IPS DF 19.7 (cell line): Measurements from ENCODE around the gene NKAIN2.
"Not testable (repeated sequence)": the region's sequence is repeated elsewhere in the genome, so short reads cannot be mapped to it uniquely, and the experiment has no call there.

Experiments
- DNase-seq: peaks from one replicate; pipeline ENCODE4 v3.0.0-alpha.2; 2013; ENCODE audit warnings: low read depth, low spot score

The NKAIN2 gene

DNA sequence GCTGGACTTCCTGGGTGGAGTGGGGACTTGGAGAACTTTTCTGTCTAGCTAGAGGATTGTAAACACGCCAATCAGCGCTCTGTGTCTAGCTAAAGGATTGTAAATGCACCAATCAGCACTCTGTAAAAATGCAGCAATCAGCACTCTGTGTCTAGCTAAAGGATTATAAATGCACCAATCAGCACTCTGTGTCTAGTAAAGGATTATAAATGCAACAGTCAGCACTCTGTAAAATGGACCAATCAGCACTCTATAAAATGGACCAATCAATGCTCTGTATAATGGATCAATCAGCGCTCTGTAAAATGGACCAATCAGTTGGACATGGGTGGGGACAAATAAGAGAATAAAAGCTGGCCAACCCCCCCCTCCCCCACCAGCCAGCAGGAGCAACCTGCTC, 760.5 kb downstream of the NKAIN2 start:
- not testable (repeated sequence) for DNase-seq

DNA sequence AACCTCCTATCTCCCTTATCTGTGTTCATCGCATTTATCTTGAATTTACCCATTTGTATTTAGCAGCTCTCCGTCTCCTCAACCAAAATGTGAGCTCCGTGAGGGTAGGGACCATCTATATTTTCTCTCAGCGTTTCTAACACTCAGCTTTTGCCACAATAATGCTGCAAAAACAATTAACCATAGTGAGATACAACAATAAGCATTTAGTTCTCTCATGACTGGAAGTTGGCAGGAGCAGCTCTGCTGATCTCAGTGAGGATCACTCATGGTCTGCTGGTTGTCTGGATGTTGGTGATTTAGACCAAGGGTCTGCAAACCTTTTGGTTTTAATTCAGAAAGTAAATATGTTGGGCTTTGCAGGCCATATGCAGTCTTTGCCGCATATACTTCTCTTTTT, 763.7 kb downstream of the NKAIN2 start:
- DNase-seq = no peak

DNA sequence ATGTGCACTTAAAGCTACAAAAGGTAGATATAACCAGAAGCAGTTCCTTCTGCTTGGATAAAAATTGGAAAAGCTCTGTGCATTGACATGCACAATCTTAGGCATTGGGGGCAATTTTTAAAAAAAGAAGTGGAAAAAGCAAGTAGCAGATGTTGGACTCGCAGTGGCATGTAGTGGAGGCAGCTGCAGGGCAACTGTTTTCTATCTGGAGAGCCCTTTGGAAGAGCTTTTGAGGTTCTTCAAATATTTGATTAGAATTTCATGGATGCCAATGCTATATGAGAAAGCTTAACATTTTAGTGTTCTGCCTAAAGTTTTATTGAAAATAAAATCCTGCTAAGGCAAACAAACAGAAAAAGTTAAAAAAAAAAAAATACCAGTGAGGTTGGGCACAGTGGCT, 770.3 kb downstream of the NKAIN2 start:
- DNase-seq = no peak

DNA sequence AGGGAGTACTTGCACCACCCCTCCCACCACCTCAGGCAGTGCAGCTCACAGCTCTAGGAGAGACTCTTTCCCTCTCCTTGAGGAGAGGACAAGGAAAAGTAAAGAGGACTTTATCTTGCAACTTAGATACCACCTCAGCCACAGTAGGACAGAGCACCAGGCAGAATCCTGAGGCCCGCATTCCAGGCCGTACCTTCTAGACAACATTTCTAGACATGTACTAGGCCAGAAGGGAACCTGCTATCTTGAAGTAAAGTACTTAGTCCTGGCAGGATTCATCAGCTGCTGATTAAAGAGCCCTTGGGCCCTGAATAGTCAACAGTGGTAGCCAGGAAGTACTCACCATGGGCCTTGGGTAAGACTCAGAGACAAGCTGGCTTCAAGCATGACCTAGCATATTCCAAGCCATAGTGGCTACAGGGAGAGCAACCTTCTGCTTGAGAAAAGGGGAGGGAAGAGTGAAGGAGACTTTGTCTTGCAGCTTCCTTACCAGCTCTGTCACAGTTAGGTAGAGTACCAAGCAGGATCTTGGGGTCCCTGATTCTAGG, 774.1 kb downstream of the NKAIN2 start:
- DNase-seq = no peak

DNA sequence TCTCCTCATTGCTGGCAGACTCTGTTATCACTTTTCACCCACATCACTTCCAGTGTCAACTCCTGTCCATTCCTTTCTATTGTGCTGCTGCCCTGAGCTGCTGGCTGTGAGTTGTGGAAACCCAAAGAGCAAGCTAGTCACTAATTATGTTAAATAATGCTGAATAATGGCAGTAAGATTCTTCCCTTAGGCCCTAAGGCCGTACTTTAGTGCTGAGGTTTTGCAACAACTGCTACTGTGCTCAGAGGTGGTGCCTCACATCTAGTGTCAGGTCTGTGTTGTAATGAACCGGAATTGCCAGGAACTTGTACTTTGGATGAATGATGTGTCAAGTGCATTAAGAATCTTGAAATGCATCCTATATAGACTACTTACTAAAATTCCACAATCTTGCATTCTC, 786.3 kb downstream of the NKAIN2 start:
- no peak for DNase-seq

DNA sequence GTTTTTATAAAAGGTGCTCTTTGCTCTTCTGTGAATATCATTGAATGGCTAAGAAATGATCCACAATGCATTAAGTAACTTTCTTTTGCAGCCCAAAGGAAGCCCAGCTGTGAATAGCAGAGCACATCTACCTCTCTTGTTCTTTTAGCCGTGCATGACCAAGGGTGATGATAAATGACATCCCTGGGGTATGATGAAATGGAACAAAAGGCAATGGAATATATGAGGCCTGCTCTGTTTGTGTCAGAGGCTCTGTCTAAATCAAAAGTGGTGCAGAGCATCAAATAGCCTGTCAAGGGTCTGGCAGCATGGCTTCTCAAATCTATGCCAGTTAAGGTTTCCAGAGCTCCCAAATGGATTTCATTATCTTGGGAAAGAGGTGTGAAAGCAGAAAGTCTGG, 796.0 kb downstream of the NKAIN2 start:
- DNase-seq = no peak

DNA sequence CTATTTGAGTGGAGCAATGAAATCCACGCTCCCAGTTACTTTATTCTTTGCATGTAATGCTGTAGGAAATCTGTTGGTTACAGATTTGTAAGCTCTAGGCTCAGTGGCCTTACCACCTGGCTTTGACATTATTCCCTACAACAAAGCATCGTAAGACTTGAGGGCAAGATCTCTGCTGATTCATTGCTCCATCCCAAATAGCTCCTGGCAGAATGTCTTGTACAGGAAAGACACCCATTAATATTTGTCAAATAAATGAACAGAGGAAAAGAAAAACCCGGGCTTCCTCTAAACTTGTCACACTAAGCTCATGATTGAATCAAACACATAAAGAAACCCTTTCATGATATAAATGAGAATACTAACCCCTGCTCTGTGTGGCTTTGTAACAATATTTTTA, 801.1 kb downstream of the NKAIN2 start:
- no peak for DNase-seq

DNA sequence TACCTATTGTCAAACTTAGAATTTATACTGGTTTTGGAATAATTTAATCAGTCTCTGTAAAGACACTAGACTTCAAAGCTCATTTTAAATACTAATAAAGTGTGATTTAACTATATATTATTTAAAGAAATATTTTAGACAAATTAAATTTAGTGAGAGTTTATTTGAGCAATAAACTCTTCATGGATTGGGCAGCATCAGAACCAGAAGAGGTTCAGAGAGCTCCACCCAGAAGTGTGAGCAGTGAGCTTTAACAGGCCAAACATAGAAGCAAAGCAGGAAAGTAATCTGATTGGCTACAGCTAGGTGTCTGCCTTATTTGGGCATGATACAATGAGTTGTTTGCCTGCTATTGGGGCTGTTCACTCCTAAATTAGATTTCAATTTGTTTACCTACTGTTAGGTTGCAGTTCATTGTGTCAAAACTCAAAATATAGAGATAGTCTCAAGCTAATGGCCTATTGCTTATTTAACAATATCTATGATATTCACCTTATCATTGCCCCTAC, 803.5 kb downstream of the NKAIN2 start:
- no peak for DNase-seq

DNA sequence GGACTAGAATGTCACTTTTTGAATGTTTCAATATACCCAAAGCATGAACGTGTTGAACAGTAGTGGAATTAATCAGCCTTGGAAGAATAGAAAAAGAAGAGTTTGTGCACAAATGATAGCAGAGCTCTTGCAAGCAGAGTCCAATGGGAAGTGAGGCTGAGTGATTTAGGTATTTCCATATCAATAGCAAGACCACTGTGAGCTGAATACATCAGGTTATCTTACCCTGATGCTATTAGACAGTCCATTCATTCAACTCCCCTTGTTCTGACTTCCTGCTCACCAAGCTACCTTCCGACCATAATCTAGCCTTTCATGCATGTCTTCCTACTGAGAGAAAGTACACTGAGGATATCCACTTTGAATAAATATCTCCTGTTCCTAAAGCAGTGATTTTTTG, 809.4 kb downstream of the NKAIN2 start:
- no peak for DNase-seq

DNA sequence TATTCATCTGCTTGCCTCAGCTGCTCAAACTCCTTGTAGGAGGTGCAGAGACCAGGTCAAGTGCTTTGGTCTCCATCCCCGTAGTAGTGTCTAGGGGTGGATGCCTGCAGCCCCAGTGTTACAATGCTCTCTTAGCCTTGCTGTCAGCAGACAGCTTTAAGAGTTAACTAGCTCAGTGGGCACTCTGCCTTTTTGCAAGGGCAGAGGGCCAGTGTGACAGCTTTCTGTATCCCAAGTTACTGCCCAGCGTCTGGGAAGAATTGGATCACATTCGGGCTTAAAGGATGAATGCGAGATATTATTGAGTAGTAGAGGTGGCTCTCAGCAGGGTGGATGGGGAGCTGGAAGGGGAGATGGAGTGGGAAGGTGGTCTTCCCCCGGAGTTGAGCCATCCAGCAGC, 818.7 kb downstream of the NKAIN2 start:
- no peak for DNase-seq

DNA sequence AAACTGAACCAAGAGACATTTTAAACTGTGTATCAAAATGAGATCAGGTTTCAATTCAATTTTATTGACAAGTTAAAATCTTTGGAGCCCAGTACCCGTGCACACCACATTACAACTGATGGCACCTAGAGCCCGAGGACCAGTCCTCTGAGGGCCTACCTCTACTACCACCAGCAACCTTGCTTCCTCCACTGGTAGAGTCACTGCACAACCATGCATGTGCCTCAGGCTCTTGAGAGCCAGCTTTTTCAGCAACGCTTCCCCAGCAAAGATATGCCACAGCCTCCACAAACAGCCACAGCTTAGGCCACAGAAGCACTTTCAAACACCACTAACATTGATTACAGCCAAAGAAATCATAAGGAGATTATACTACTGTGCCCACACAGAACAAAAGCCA, 830.0 kb downstream of the NKAIN2 start:
- DNase-seq = no peak

DNA sequence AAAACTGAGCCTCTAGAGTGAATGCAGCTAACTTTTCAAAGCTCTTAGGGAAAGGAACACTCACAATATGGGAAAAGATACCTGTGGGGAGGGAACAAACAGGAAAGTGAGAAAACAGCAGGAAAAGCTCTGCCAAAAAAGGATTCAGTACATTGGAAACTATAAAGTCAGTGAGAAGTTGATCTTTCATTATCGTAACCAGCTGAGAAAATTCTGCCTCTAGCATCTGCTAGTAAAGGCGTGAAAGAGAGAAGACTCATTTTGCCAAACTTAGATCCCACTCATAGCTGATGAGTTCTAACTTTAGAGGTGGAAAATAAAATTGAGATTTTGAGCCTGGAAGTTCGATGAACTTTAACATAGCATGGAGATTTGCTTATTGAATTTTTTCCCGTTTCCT, 836.8 kb downstream of the NKAIN2 start:
- no peak for DNase-seq

DNA sequence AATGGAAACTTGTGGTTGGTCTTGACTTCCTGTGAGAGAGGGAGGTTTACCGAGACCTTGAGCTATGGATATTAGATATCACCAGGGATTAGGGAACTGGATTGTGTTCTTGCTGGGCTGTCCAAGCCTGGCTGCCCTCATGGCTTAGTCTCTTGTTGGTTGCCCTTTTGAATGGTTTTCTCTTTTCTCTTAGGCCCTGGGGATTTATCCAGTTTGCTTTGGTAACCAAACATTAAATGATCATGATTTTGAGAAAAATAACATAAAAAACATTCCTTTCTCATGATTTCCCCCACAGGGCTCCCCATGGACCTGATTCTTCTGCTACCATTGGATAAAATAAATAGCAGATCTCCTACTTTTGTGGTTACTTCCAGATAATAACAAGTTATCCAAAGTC, 852.2 kb downstream of the NKAIN2 start:
- DNase-seq = no peak

DNA sequence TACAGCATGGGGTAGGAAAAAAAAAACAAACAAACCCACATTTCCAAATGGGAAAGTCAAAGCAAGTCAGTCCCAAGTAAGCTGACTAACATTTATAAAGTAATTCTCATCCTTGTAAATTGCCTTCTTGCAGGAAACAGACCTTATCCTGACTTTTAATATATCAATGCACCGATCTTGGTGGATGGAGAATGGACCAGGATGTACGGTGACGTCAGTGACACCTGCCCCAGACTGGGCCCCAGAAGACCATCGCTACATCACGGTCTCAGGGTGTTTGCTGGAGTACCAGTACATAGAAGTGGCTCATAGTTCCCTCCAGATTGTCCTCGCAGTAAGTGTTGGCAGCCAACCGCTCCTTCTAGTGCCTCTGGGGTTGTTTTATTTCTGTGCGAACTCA, 854.4 kb downstream of the NKAIN2 start:
- DNase-seq = no peak

DNA sequence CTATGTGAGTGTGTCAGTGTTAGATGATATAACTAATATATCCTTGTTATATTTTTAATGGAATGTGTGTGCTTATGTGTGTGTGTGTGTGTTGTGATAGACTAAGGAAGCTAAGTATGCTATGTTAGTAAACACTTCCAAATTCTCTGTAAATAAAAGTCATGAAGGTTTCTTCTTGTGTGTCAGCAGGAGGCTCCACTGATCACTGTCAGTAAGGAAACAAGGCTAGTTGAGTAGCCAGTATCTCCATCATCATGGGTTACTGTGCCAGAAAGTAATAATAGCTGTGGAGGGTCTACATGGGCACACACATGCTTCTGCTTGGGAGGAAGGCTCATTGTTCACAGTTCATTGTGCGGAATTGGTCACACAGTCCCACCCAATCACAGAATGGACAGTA, 855.8 kb downstream of the NKAIN2 start:
- no peak for DNase-seq

DNA sequence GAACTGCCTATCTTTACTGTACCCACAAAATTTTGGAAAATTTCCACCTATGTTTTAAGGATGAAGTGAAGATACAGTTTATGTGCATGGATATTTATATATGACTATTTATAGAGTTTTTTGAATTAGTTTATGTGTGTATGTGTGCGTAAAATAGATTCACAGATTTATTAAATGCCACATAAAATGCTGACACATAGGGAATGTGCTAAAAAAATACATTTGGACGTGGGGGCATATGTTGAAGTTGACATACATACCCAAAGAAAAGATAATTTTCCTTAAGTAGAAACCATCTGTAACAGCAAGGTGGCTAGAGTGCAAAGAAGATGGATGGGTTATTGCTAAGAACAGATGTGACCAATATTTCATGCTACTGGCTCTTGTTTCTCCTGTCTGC, 856.5 kb downstream of the NKAIN2 start:
- DNase-seq = no peak

DNA sequence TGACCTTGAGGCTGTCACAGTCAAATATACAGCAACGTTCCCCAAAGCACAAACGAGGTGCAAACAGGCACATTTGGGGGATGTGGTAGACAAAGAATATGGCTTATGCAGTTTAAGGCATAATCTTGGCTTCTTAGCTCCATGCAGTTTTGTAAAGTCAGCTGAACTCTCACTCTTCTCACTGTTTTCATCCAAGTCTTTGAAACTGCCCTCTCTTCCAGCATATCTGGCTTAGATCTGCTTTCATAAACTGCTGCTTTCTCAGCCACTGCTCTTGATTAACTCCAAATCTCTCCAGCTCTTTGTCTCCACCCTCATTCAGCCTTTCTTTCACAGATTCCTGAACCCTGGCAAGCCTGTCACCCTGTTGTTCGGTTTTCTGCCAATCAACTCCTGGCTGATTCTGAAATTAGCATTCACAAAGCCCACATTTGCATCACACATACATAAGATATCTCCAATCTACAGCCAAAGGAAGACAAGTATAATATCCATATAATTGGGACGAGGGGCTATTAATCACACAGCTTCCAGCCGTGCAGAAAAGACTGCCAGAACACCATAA, 857.5 kb downstream of the NKAIN2 start:
- peak; percentile 15 for DNase-seq

DNA sequence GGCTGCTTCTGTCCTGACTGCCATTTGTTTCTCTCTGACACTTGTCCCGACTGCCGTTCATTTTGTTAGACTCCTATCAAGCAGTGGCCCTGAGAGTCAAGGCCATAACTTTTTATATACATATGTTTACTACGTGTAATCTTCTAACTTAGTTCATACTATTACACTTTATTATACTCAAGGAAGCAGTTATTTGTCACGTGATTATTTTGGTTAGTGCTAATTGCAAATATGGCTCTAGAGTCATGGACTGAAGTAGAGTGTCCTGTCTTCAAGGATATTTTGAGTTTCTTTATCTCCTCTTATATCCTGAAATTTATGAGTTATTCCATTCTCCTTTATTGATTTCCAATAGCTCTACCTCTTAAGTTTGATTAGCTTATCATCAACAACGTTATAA, 864.4 kb downstream of the NKAIN2 start:
- DNase-seq = no peak

DNA sequence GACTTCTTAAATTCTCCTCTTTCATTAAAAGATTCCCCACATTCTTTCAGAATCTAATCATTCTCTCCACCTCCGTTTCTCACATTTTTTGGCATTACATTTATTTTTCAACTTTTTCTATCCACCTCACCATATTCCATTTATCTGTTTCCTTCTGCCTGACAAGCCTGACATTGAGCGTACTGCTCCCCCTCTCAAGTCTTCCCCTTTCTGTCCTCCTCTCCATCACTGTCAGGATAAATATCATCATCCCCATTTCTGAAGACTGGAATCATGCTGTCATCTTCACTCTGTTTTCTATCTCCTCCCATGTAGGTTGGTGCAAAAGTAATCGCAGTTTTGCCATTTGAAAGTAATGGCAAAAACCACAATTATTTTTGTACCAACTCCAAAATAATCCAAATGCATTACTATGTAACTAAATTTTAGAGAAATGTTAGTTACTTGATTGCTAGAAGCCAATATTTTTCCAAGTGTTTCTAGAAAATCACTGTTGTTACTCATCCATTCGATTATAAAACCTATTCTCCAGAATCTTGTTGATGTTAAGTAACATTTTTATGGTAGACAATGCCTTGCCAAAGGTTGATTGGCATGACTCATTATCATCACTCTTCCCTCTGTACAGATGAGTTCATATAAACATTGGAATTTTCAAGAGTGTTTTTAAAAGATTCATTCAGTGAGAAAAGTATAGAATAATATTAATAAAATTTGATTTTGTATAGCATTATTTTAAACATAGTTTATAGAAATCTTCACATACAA, 866.2 kb downstream of the NKAIN2 start:
- no peak for DNase-seq

DNA sequence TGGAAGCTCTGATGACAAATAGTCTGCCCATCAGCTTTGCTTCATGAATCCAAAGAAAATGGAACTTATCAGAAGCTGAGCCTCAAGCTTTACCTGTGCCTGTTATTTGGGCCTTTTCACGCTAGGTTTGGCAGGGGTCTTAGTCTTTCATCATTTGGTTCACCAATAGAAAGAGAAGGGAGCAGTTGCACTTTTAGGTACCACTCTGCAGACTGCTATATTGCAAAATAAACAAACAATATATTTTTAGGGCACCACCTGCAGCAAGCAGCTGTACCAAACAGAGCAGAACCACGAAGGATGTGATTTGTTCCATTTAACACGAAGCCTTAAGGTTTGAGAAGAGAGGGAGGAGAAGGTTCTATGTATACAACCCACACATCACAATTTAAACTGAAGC, 867.1 kb downstream of the NKAIN2 start:
- DNase-seq = no peak

DNA sequence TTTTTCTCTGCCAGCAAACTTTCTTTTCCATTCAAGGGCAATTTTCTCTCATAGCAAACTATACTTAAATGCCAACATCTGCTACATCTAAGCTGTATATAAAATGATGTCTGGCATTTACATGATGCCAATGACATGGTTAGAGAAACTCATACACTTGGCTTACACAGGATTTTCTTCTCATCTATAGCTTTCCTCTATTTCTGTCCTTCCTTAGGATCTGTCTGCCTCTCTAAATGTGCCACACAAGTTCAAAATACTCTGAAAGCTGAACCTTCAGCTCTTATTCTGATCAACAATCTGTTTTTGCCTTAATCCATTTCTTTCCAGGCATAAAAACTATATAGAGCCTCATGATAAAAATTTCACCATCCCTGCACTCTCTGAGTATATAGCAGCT, 867.7 kb downstream of the NKAIN2 start:
- no peak for DNase-seq

DNA sequence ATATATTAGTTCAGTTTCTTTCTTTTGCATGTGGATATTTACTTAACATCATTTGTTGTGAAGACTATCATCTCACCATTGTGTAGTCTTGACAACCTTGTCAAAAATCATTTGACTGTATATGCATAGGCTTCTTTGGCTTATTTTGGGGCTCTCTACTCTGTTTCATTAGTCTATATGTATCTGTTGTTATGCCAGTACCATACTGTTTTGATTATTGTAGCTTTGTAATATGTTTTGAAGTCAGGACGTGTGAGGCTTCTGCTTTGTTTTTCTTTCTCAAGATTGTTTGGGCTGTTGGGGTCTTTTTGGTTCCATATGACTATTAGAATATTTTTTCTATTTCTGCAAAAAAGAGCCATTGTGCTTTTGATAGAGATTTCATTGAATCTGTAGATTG, 870.4 kb downstream of the NKAIN2 start:
- DNase-seq = no peak

DNA sequence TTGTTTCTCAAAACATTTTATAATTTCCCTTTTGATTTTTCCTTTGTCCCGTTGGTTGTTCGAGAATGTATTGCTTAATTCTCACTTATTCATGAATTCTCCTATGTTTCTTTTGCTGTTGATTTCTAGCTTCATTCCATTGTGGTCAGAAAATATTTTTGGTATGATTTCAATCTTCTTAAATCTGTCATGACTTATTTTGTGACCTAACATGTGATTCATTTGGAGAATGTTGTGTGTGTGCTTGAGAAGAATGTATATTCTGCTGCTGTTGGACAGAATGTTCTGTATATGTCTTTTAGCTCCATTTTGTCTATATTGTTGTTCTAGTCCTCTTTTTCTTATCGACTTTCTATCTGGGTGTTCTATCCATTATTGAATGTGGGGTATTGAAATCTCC, 872.4 kb downstream of the NKAIN2 start:
- DNase-seq = no peak
